Right forelimb (tissue), 1 donor: Measurements from ENCODE around the gene MFNG.
"Not testable (repeated sequence)": the region's sequence is repeated elsewhere in the genome, so short reads cannot be mapped to it uniquely, and the experiment has no call there.

Experiments used
- DNase-seq: peaks from one replicate; pipeline ENCODE4 v3.0.0-alpha.2; 2018

MFNG gene

GRCh38 chr22:37472418-37473006, 13.7 kb downstream of the MFNG start:
- DNase-seq = no peak

GRCh38 chr22:37471727-37472417, 14.3 kb downstream of the MFNG start:
- no peak for DNase-seq

DNA sequence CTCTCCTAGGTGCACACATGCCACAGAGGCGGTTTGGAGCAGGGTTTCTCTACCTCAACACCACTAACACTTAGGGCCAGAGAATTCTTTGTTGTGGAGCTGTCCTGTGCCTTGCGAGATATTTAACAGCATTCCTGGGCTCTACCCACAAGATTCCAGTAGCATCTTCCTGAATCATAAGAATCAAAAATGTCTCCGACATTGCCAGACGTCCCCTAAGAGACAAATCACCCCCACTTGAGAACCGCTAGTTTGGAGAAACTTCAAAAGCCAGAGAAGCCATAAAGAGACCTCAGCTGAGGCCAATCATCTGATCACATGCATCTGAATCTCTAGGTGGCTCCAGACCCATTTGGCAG, 16.1 kb downstream of the MFNG start:
- DNase-seq = no peak

GRCh38 chr22:37469416-37470086, 16.6 kb downstream of the MFNG start:
- DNase-seq = no peak

DNA sequence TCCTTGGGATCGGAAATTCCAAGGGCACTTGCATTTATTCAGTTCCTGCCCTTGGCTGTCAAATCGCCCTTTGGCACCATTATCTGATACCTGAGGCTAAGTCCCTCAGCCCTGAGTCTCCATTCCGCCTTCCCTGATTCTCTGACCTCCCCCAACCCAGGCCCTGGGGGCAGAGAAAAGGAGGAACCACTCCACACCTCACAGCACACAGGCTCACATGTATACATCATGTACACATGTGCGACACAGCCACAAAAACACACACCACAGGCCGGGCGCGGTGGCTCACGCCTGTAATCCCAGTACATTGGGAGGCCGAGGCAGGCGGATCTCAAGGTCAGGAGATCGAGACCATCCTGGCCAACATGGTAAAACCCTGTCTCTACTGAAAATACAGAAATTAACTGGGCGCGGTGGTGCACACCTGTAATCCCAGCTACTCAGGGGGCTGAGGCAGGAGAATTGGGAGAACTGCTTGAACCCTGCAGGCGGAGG, 17.9 kb downstream of the MFNG start:
- not testable (repeated sequence) for DNase-seq

- DNase-seq = no peak
Observed at GRCh38 chr22:37467391-37467955, 18.7 kb downstream of the MFNG start.

DNA sequence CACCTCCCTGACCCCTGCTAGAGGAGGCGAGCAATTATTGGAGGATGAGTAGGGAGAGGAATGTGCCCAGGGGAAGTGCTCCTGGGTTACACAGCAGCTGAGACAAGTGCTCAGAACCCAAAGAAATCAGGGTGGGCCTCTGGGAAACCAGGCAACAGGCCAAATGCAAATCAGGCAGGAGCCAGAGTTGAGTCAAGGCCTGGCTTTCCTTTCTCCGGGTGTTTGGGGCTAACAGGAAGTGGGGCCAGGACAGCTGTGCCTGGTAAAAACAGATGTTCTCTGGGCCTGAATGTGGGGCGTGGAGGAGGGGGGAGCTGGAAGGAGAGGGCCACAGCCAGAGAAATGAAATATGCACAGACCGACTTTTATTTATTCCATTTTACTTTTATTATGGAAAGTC, 22.0 kb downstream of the MFNG start:
- no peak for DNase-seq

DNA sequence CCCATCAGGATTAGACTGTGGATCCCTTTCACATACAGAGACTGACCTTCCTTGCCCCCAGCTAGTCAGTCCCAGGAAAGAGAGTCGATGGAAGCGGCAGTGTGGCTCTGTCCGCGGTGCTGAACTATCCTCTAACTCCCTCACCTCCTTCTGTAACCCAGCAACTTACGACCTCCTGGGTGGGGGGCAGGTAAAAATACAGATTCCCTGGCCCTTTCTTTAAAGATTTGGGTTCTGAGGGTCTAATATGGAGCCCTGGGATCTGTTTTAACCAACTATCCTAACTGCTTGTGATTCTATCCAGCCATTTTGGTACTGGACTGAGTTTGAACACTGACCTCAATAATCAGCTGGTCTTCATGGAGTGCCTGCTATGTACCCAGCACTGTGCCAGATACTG, 23.2 kb downstream of the MFNG start:
- DNase-seq = no peak

DNA sequence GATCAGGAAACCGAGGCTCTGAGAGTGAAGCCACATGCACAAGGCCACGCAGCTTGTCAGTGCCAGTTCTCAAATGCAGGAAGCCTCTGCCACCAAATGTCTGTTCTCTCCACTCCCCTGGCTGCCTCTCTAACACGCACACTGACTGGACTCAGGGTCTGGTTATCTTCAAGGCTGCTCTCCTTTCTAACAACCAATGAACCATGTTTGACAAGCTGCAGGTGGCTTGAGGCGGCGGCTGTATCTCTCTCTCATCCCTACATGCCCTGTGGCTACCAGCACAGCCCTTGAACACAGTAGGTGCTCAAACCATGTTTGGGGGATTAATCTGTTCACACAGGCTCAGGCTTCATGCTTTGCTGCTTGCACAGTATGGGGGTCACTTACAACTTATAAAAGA, 23.7 kb downstream of the MFNG start:
- no peak for DNase-seq

- no peak for DNase-seq
Observed at GRCh38 chr22:37461961-37462360, 24.2 kb downstream of the MFNG start.

- no peak for DNase-seq
Observed at GRCh38 chr22:37460684-37461083, 25.5 kb downstream of the MFNG start.

GRCh38 chr22:37459206-37459605, 27.0 kb downstream of the MFNG start:
- no peak for DNase-seq

DNA sequence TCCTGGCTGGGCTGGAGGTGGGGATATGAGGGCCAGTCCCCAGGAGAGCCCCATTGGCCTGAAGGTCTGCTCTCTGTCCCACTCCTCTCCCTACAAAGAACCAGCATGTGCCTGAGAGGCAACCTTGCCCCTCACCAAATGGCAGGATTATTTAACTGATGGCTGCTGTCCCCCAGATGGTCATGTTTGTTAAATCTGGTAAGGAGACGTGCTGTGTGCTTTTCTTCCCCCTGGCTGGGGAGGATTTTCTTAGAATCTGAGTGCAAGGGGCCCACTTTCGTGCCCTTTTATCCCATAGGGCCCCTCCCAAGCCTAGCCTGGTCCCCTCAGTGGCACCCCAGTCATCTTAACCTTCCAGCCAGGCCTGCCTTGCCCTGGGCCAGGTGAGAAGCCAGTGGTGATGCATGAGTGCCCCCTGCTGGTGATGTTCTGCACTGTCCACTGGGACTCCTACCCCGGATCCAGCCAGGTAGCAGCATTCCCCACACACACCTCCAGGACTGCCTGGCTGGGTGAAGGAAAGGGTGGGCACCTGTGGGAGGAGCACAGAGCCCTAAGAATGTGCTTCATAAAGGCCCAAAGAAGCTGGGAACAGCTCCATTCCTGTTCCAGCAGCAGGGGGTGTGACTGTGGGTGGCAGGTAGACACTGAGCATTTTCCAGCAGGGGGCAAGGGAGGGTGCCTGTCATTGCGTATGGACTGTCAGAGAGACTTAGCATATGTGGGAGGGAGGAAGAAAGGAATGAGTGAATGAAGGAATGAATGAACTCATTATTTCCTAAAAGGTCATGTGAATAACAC, 28.9 kb downstream of the MFNG start:
- DNase-seq = peak; percentile 80

DNA sequence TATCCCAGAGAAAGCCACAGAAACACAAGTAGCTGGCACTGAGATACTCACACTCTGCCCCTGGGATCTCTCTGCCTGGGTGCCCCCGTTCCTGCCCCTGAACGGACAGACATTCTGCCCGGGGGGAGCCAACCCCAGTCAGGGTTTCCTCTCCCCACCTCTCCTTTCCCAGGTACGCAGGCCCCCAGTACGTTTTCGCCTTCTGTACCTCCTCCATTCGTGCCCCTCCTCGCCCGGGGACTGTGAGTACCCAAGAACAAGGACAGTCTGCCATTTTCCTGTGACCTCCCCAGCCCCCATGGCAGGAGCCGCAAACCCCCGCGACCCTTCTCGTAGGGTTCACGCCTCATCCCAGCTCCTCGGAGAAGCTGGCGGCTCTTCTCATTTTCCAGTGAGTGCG, 29.8 kb downstream of the MFNG start:
- DNase-seq = no peak

GRCh38 chr22:37455896-37456295, 30.3 kb downstream of the MFNG start:
- DNase-seq = no peak

DNA sequence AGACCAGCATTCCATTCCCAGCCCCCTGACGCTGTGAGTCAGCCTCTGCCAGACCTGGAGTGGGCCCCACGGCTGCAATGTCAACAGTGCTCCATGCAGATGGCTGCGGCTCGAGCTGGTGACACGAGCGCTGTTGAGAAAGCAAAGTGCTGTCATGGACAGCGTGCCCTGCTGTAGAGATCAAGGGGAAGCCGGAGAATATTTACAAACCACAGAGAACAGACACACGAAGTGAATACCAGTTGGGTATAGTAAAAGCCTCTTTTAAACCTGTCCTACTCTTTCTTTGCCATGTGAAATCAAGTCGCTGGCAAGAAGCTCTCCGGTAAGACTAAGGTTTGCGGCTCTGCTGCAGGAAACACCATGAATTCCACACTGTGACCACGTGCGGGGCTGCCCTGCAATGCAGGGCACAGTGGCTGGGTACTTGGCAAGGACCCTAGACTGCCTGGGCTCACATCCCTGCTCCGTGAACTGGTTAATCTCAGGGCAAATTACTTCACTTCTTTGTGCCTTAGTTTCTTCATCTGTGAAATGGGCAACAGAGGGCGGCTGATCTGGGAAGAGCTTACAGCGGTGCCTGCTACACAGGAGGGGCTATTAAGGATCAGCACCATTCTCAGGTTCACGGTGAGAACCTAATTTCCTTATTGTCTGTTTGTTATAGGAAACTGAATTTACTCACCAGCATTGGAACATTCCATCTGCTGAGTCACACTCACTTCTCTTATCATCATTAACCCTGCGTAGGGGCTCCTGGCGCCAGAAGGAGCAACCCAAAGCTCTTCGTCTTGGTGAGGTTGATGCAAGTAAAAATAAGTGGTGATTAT, 31.1 kb downstream of the MFNG start:
- no peak for DNase-seq

GRCh38 chr22:37453696-37454095, 32.5 kb downstream of the MFNG start:
- DNase-seq = no peak

- DNase-seq = no peak
Observed at GRCh38 chr22:37451218-37451617, 35.0 kb downstream of the MFNG start.

DNA sequence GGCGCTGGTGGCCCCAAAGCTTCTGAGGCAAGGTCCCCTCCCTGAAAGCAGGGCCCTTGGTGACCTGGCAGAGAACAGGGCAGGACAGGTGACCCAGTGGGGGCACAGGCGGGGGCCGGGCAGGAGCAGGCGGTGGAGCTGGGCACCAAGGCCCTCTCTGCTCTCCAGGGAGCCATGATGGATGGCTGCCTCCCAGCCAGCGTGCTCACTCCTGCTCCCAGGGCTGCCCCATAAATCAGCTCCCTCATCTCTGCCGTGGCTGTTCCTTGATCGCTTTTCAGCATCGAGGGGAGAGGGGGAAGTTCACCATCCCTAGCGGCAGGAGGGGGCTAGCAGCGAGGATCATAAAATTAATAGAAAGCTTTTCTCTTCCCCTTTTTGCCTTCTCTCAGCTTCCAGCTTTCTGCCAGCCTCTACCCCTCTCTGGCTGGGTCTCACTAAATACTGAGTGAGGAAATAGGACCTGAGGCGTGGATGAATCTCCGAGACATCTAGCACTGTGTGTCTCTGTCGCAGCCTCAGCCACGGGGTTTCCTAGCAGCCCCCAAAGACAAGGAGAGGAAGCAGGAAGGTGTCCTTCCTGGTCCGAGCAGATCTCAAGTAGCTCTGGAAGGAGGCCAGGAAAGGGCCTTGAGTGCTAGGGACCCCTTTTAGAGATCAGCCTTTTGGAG, 36.7 kb downstream of the MFNG start:
- DNase-seq = no peak

DNA sequence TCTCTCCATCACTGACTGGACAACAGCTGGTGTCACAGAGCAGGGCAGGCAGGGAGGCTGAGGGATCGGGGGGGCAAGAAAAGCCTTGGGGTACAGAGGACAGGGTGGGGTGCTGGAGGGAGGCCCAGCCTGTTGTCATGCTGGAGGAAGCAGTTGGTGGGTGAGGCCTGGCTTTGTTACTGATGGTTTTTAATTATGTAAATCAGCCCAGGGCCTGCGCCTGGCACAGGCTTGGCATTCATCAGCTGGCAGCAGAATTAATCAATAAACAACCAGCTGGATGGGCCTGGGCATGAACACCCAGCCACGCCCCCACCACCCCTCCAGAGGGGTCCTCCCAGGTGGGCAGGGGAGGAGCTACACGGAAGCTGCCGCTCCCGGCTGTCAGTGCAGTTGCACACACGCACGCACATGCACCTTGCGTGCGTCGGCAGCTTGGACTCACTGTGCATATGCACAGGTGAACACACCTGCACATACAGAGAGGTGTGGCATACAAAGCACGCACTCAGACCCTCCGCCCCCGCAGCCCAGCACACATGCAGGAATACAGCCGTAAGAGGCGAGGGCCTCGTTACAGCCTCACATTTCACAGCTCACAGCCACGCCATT, 37.6 kb downstream of the MFNG start:
- no peak for DNase-seq

GRCh38 chr22:37445501-37445900, 40.7 kb downstream of the MFNG start:
- DNase-seq = no peak
